Mesenchymal stem cell (in vitro differentiated cells and primary cell): ENCODE measurements around the gene RAB18.
"Not testable (repeated sequence)": the region's sequence is repeated elsewhere in the genome, so short reads cannot be mapped to it uniquely, and the experiment has no call there.

ENCODE experiments used
- DNase-seq: peaks from one replicate; pipeline ENCODE4 v3.0.0-alpha.2; 2013
- H2AFZ ChIP-seq: one replicate; pipeline ENCODE4 v1.6.1; 2013; ENCODE audit warnings: low read depth, mild to moderate bottlenecking, control low read depth, inconsistent platforms, low read length, moderate library complexity
- H2AK5ac ChIP-seq: 2 replicates; pipeline ENCODE4 v1.6.1; 2013; ENCODE audit warnings: low read length, moderate library complexity, mild to moderate bottlenecking, inconsistent platforms; ENCODE audit not compliant: severe bottlenecking
- H2BK120ac ChIP-seq: one replicate; pipeline ENCODE4 v1.6.1; 2013; ENCODE audit warnings: low read depth, mild to moderate bottlenecking, inconsistent platforms, low read length, moderate library complexity
- H2BK12ac ChIP-seq, 2 experiments: one replicate each; pipeline ENCODE4 v1.6.1; 2013; ENCODE audit warnings: inconsistent platforms in 2 of 2, low read length in 2 of 2, mild to moderate bottlenecking in 2 of 2, moderate library complexity in 2 of 2, control low read depth in 1 of 2
- H2BK15ac ChIP-seq: one replicate; pipeline ENCODE4 v1.6.1; 2013; ENCODE audit warnings: mild to moderate bottlenecking, low read depth, inconsistent platforms; ENCODE audit not compliant: poor library complexity, severe bottlenecking
- H2BK5ac ChIP-seq: 2 replicates; pipeline ENCODE4 v1.6.1; 2013; ENCODE audit warnings: low read depth, mild to moderate bottlenecking, low read length, control low read depth, inconsistent platforms; ENCODE audit not compliant: poor library complexity, severe bottlenecking
- H3K14ac ChIP-seq, 2 experiments: one replicate each; pipeline ENCODE4 v1.6.1; 2013; ENCODE audit warnings: inconsistent platforms in 2 of 2, low read length in 2 of 2, control low read depth in 1 of 2, mild to moderate bottlenecking in 1 of 2, moderate library complexity in 1 of 2
- H3K18ac ChIP-seq, 2 experiments: one replicate each; pipeline ENCODE4 v1.6.1; 2013; ENCODE audit warnings: inconsistent platforms in 2 of 2, low read length in 2 of 2, control low read depth in 1 of 2, low read depth in 1 of 2, mild to moderate bottlenecking in 1 of 2
- H3K23ac ChIP-seq, 2 experiments: one replicate each; pipeline ENCODE4 v1.6.1; 2013; ENCODE audit warnings: inconsistent platforms in 2 of 2, low read length in 2 of 2, mild to moderate bottlenecking in 2 of 2, moderate library complexity in 2 of 2, control low read depth in 1 of 2
- H3K27ac ChIP-seq: 2 replicates; pipeline ENCODE4 v1.5.1; 2013; ENCODE audit warnings: mild to moderate bottlenecking, moderate library complexity, low read length, control low read depth, inconsistent platforms; ENCODE audit not compliant: poor library complexity, severe bottlenecking
- H3K27me3 ChIP-seq, 2 experiments: 2 replicates each; pipeline versions ENCODE4 v1.6.1 to v1.7.0; 2013; ENCODE audit warnings: low read length in 2 of 2, mild to moderate bottlenecking in 2 of 2, moderate library complexity in 2 of 2, control low read depth in 1 of 2, inconsistent platforms in 1 of 2; ENCODE audit not compliant: control insufficient read depth in 1 of 2, insufficient read depth in 1 of 2
- H3K36me3 ChIP-seq, 2 experiments: 2 replicates each; pipeline versions ENCODE4 v1.6.1 to v1.7.0; 2013; ENCODE audit warnings: low read length in 2 of 2, control low read depth in 1 of 2, inconsistent platforms in 1 of 2, low read depth in 1 of 2, mild to moderate bottlenecking in 1 of 2; ENCODE audit not compliant: insufficient read depth in 2 of 2, control insufficient read depth in 1 of 2
- H3K4ac ChIP-seq, 2 experiments: one replicate each; pipeline ENCODE4 v1.6.1; 2013; ENCODE audit warnings: inconsistent platforms in 2 of 2, low read length in 2 of 2, mild to moderate bottlenecking in 2 of 2, moderate library complexity in 2 of 2, control low read depth in 1 of 2, low read depth in 1 of 2
- H3K4me1 ChIP-seq: 2 replicates; pipeline ENCODE4 v1.6.1; 2013; ENCODE audit warnings: low read depth, low read length, control low read depth; ENCODE audit not compliant: control insufficient read depth, insufficient read depth
- H3K4me2 ChIP-seq: 2 replicates; pipeline ENCODE4 v1.6.1; 2013; ENCODE audit warnings: low read length, mild to moderate bottlenecking, inconsistent platforms; ENCODE audit not compliant: poor library complexity, severe bottlenecking
- H3K4me3 ChIP-seq, 2 experiments: 2 replicates each; pipeline versions ENCODE4 v1.5.1 to v1.7.0; 2013; ENCODE audit warnings: low read length in 2 of 2, mild to moderate bottlenecking in 2 of 2, control low read depth in 1 of 2, low read depth in 1 of 2; ENCODE audit not compliant: insufficient read depth in 1 of 2
- H3K79me1 ChIP-seq: replicated peaks from 2 replicates; pipeline ENCODE4 v1.6.1; 2013; ENCODE audit warnings: mild to moderate bottlenecking, control low read depth, low read length, inconsistent platforms; ENCODE audit not compliant: poor library complexity, severe bottlenecking
- H3K9ac ChIP-seq: 2 replicates; pipeline ENCODE4 v1.7.0; 2013; ENCODE audit warnings: mild to moderate bottlenecking, low read length, moderate library complexity
- H3K9me3 ChIP-seq: 2 replicates; pipeline ENCODE4 v1.7.0; 2013; ENCODE audit warnings: mild to moderate bottlenecking, low read length; ENCODE audit not compliant: control insufficient read depth
- H4K8ac ChIP-seq: one replicate; pipeline ENCODE4 v1.6.1; 2013; ENCODE audit warnings: inconsistent platforms, mild to moderate bottlenecking, low read length, moderate library complexity
- H4K91ac ChIP-seq: one replicate; pipeline ENCODE4 v1.6.1; 2013; ENCODE audit warnings: mild to moderate bottlenecking, low read length, inconsistent platforms
- WGBS: methylation state at CpG from one replicate; pipeline ENCODE4 v1.1.7; 2013; ENCODE audit warnings: mixed read lengths; 5-methylcytosine and 5-hydroxymethylcytosine counted together

The RAB18 gene

DNA sequence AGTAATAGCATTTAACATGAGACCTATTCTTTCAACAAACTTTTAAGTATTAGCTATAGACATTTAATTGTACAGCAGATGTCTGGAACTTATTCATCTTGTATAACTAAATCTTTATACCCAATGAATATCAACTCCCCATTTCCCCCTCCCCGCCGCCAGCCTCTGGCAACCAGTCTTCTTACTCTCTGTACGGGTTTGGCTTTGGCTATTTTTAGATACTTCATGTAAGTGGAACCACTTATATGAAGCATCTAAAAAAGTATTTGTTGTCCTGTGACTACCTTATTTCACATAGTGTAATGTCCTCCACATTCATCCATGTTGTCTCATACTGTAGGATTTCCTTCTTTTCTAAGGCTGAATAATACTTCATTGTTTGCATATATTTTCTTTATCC is 60.8 kb downstream of the RAB18 start:
- no CpG with 5 or more reads among the region's 3 CpGs for WGBS
- no peak overlapping the region for H2AFZ ChIP-seq

DNA sequence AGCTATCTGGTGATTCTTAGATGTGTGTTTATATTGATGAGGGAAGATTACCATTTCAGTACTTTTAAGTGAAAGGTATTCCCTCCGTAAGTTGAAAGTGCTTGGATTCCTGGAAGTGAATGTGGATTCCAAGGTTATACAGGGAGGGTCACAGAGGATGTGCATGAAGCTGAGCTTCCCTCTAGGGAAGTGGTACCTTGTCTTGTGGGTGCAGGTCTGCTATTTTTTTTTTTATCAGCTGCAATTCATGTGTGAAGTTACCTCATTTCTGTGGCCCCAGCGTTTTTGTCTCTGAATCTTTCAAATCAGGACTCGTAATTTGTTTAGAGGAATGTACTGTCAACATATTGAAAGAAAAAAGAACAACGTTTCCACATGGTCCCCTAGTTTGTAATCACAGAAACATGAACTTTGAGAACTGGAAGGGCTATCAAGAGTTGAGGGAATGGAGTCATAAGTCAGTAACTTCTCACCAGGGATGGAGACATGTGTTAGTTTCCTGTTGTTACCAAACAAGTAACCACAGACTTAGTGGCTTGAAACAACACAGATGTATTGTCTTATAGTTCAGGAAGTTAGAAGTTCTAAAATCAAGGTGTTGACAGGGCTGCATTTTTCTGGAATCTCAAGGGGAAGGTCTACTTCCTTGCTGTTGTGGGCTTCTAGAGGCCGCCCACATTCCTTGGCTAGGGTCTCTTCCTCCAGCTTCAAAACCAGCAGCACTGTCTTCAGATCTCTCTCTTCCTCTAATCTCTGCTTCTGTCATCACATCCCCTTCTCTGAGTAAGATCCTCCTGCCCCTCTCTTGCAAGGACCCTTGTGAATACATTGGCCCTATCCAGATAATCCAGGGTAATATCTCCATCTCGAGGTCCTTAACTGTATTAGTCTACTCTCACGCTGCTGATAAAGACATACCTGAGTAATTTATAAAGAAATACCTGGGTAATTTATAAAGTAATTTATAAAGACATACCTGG is 64.4 kb downstream of the RAB18 start:
- Histone ChIP-seq H4K8ac (no peak overlapping the region), H3K27ac (no peak overlapping the region), H2AK5ac (no peak overlapping the region), H3K36me3 (no peaks in the 10 kb centered on the region), H3K14ac (no peak overlapping the region), H3K23ac (no peak overlapping the region), H3K79me1 (no peaks in the 10 kb centered on the region), H2BK15ac (no peak overlapping the region), H3K18ac (no peak overlapping the region), H3K4me3 (no peak overlapping the region), H2AFZ (no peak overlapping the region), H3K4ac (no peak overlapping the region), H2BK12ac (no peak overlapping the region), H2BK5ac (no peak overlapping the region), H3K4me1 (no peaks in the 10 kb centered on the region), H3K4me2 (no peak overlapping the region), H4K91ac (no peak overlapping the region), H3K9me3 (no peaks in the 10 kb centered on the region), H3K9ac (no peak overlapping the region), H2BK120ac (no peak overlapping the region), H3K27me3 (no peaks in the 10 kb centered on the region)
- DNase-seq = no peak
- 87% methylated on average over 5 of the region's 7 CpGs for WGBS

More for the DNA sequence above, 60.8 kb downstream of the RAB18 start:
- no peak overlapping the region for H3K9ac ChIP-seq
- H3K4me2 ChIP-seq = no peak overlapping the region
- H4K91ac ChIP-seq = no peak overlapping the region
- no peak overlapping the region for H2BK12ac ChIP-seq
- H3K14ac ChIP-seq = no peak overlapping the region
- no peak overlapping the region for H3K4me3 ChIP-seq
- no peak for DNase-seq
- no peaks in the 10 kb centered on the region for H3K79me1 ChIP-seq
- no peaks in the 10 kb centered on the region for H3K4me1 ChIP-seq
- H2BK15ac ChIP-seq = no peak overlapping the region
- H3K27me3 ChIP-seq = no peaks in the 10 kb centered on the region
- no peak overlapping the region for H3K27ac ChIP-seq
- H3K4ac ChIP-seq = no peak overlapping the region
- no peak overlapping the region for H3K18ac ChIP-seq
- no peak overlapping the region for H2BK5ac ChIP-seq
- H3K23ac ChIP-seq = no peak overlapping the region
- H4K8ac ChIP-seq = no peak overlapping the region
- no peaks in the 10 kb centered on the region for H3K36me3 ChIP-seq
- no peak overlapping the region for H2AK5ac ChIP-seq
- H3K9me3 ChIP-seq = no peaks in the 10 kb centered on the region
- no peak overlapping the region for H2BK120ac ChIP-seq

DNA sequence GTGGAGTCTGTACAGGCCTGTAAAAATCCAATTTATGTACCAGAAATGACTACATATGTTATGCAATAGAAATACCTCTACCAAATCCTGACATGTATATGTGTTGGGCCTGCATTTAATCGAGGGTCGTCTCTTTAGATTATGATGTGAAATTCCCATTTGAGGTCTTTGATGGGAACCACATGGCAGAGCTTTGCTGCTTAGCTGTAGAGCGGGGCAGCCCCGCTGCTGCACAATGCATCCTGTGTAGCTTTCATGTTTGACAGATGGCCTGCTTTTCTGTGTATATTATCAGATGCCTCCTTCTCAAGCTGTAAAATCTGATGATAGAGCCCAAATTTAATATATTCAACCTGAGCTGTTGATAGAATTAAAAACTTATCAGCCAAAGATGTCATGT is 65.8 kb downstream of the RAB18 start:
- 90% methylated on average over 4 of the region's 4 CpGs for WGBS
- no peak overlapping the region for H2BK15ac ChIP-seq
- H3K27ac ChIP-seq = no peak overlapping the region
- no peak overlapping the region for H3K4me2 ChIP-seq
- H4K91ac ChIP-seq = no peak overlapping the region
- no peaks in the 10 kb centered on the region for H3K9me3 ChIP-seq
- H3K4ac ChIP-seq = no peak overlapping the region
- H3K79me1 ChIP-seq = no peaks in the 10 kb centered on the region
- no peak overlapping the region for H2BK120ac ChIP-seq
- DNase-seq = no peak
- no peak overlapping the region for H3K23ac ChIP-seq
- no peak overlapping the region for H3K9ac ChIP-seq
- H2BK5ac ChIP-seq = no peak overlapping the region
- H3K18ac ChIP-seq = no peak overlapping the region
- H3K4me3 ChIP-seq = no peak overlapping the region
- H3K14ac ChIP-seq = no peak overlapping the region
- no peaks in the 10 kb centered on the region for H3K27me3 ChIP-seq
- H2AK5ac ChIP-seq = no peak overlapping the region
- no peak overlapping the region for H2AFZ ChIP-seq
- no peaks in the 10 kb centered on the region for H3K4me1 ChIP-seq
- H2BK12ac ChIP-seq = no peak overlapping the region
- H4K8ac ChIP-seq = no peak overlapping the region
- no peaks in the 10 kb centered on the region for H3K36me3 ChIP-seq

DNA sequence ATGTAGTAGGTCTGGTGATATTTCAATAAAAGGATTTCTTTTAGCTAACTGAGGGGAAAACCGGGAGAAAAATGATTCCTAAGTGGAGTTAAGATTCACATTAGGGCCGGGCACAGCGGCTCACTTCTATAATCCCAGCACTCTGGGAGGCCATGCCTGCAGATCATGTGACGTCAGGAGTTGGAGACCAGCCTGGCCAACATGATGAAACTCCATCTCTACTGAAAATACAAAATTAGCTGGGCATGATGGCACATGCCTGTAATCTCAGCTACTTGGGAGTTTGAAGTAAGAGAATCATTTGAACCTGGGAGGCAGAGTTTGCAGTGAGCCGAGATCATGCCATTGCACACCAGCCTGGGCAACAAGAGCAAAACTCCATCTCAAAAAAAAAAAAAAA is 72.9 kb downstream of the RAB18 start:
- not testable (repeated sequence) for H4K8ac ChIP-seq

More for the DNA sequence above, 72.9 kb downstream of the RAB18 start:
- H3K36me3 ChIP-seq, H3K27me3 ChIP-seq, H2AK5ac ChIP-seq, H2BK5ac ChIP-seq, H2BK120ac ChIP-seq, H3K79me1 ChIP-seq, H3K14ac ChIP-seq, DNase-seq, H3K4ac ChIP-seq, H3K4me1 ChIP-seq, H4K91ac ChIP-seq, H2BK12ac ChIP-seq, H3K23ac ChIP-seq, H2AFZ ChIP-seq, H3K9ac ChIP-seq, H3K27ac ChIP-seq, H3K9me3 ChIP-seq, H3K4me2 ChIP-seq, H2BK15ac ChIP-seq, H3K18ac ChIP-seq, H3K4me3 ChIP-seq: not testable (repeated sequence)
- 78% methylated on average over 3 of the region's 5 CpGs for WGBS
